Fibroblast of mammary gland (primary cell): ENCODE results near the gene MAPKAP1.

Source experiments
- DNase-seq: peaks from one replicate; pipeline ENCODE4 v3.0.0-alpha.2; 2010; ENCODE audit warnings: low read depth
- H3K4me3 ChIP-seq: 2 replicates; pipeline ENCODE4 v1.5.1; 2011; ENCODE audit warnings: low read depth, mild to moderate bottlenecking, low read length, moderate library complexity; ENCODE audit not compliant: control insufficient read depth
- CTCF ChIP-seq: conservative IDR thresholded peaks from 2 replicates; pipeline ENCODE4 v1.5.1; 2011; ENCODE audit warnings: low read depth, low read length, inconsistent platforms; ENCODE audit not compliant: control insufficient read depth, insufficient read depth

The MAPKAP1 gene

GRCh38 chr9:125659954-125660353, 47.1 kb downstream of the MAPKAP1 start:
- DNase-seq = peak; percentile 88
- TF ChIP-seq CTCF = no peak
- H3K4me3 ChIP-seq = no peak overlapping the region

- TF ChIP-seq CTCF = no peak
These were observed 47.7 kb downstream of the MAPKAP1 start for GRCh38 chr9:125659201-125659840.

GRCh38 chr9:125656560-125656959, 50.4 kb downstream of the MAPKAP1 start:
- DNase-seq = no peak
- no peak for TF ChIP-seq CTCF
- H3K4me3 ChIP-seq = no peak overlapping the region

More at GRCh38 chr9:125659201-125659840, 47.7 kb downstream of the MAPKAP1 start:
- no peak overlapping the region for H3K4me3 ChIP-seq
- no peak for DNase-seq

- TF ChIP-seq CTCF = no peak
- H3K4me3 ChIP-seq = no peak overlapping the region
- no peak for DNase-seq
These were observed 51.2 kb downstream of the MAPKAP1 start for GRCh38 chr9:125655691-125656410.

- H3K4me3 ChIP-seq = no peak overlapping the region
- TF ChIP-seq CTCF = no peak
- DNase-seq = peak; percentile 30
These were observed 51.9 kb downstream of the MAPKAP1 start for GRCh38 chr9:125655066-125655633.

GRCh38 chr9:125654121-125654520, 52.9 kb downstream of the MAPKAP1 start:
- no peak for TF ChIP-seq CTCF
- DNase-seq = no peak
- no peak overlapping the region for H3K4me3 ChIP-seq
